WTC11 (cell line): ENCODE measurements around the gene WSCD1. TPM values are rescaled to one million over a fixed set of nuclear protein-coding genes. Genes with fewer than 3 reads are reported as not detected.

Experiments
- ATAC-seq: fragments of 200-7000 bp; cut with Tn5 transposase; 2 replicates; pipeline ENCODE4 v1.10.0; 2021; ENCODE audit warnings: mild to moderate bottlenecking, moderate library complexity
- CTCF ChIA-PET: fragments of 300-600 bp; sonication (Branson Sonifier 250); formaldehyde crosslinking; loops from one replicate; lab custom pipeline; 2021; ENCODE audit warnings: antibody characterized with exemption; lab: Charles Lee
- POLR2A ChIA-PET: fragments of 350-600 bp; sonication (Branson Sonifier 250); formaldehyde crosslinking; loops from one replicate; lab custom pipeline; 2021; ENCODE audit warnings: antibody characterized with exemption; lab: Charles Lee
- DNase-seq: peaks from one replicate; pipeline ENCODE4 v3.0.0; 2021; ENCODE audit warnings: low spot score
- H3K27ac Mint-ChIP-seq: 2 replicates; pipeline ENCODE4 v1.8.0; 2021; ENCODE audit warnings: mixed read lengths
- H3K27me3 Mint-ChIP-seq: 2 replicates; pipeline ENCODE4 v1.8.0; 2021; ENCODE audit warnings: low read depth, mild to moderate bottlenecking, moderate library complexity, mixed read lengths
- H3K36me3 Mint-ChIP-seq: 2 replicates; pipeline ENCODE4 v1.8.0; 2021; ENCODE audit warnings: mixed read lengths
- H3K4me1 Mint-ChIP-seq: 2 replicates; pipeline ENCODE4 v1.8.0; 2022; ENCODE audit warnings: mixed read lengths
- H3K4me3 Mint-ChIP-seq: 2 replicates; pipeline ENCODE4 v1.8.0; 2021; ENCODE audit warnings: mild to moderate bottlenecking, moderate library complexity, mixed read lengths
- H3K9me3 Mint-ChIP-seq: 2 replicates; pipeline ENCODE4 v1.8.0; 2021; ENCODE audit warnings: mixed read lengths
- ARID4B ChIP-seq: sonication (generic); formaldehyde crosslinking; IDR thresholded peaks from 2 replicates; pipeline ENCODE4 v1.8.0; 2023; ENCODE audit warnings: missing genetic modification reagents, mild to moderate bottlenecking, borderline replicate concordance
- ATF3 ChIP-seq: sonication (generic); formaldehyde crosslinking; conservative IDR thresholded peaks from 2 replicates; pipeline ENCODE4 v1.8.1; 2022; ENCODE audit warnings: mild to moderate bottlenecking, missing genetic modification reagents
- CDX4 ChIP-seq: fragments of 250-450 bp; sonication (Bioruptor Pico); IDR thresholded peaks from 2 replicates; pipeline ENCODE4 v1.9.0; 2021; ENCODE audit warnings: moderate library complexity, mild to moderate bottlenecking, inconsistent platforms, borderline replicate concordance
- CREB1 ChIP-seq: sonication (generic); formaldehyde crosslinking; IDR thresholded peaks from 2 replicates; pipeline ENCODE4 v1.8.0; 2023; ENCODE audit warnings: mild to moderate bottlenecking, missing genetic modification reagents
- E2F1 ChIP-seq: sonication (generic); formaldehyde crosslinking; IDR thresholded peaks from 2 replicates; pipeline ENCODE4 v1.8.0; 2022; ENCODE audit warnings: mild to moderate bottlenecking, missing genetic modification reagents
- E2F5 ChIP-seq: sonication (generic); formaldehyde crosslinking; IDR thresholded peaks from 2 replicates; pipeline ENCODE4 v1.8.1; 2022; ENCODE audit warnings: mild to moderate bottlenecking, moderate library complexity, missing genetic modification reagents
- ETV6 ChIP-seq: sonication (generic); formaldehyde crosslinking; IDR thresholded peaks from 2 replicates; pipeline ENCODE4 v1.8.1; 2022; ENCODE audit warnings: mild to moderate bottlenecking, missing genetic modification reagents
- FOXJ3 ChIP-seq: sonication (generic); formaldehyde crosslinking; IDR thresholded peaks from 2 replicates; pipeline ENCODE4 v1.9.0; 2021; ENCODE audit warnings: missing genetic modification reagents, mild to moderate bottlenecking, borderline replicate concordance
- STAT6 ChIP-seq: sonication (generic); formaldehyde crosslinking; conservative IDR thresholded peaks from 2 replicates; pipeline ENCODE4 v1.8.1; 2023; ENCODE audit warnings: mild to moderate bottlenecking, low read depth, missing genetic modification reagents, moderate library complexity
- TCF7 ChIP-seq: sonication (generic); formaldehyde crosslinking; IDR thresholded peaks from 2 replicates; pipeline ENCODE4 v1.8.0; 2022; ENCODE audit warnings: mild to moderate bottlenecking, low read depth, missing genetic modification reagents, moderate library complexity
- USF2 ChIP-seq: sonication (generic); formaldehyde crosslinking; IDR thresholded peaks from 2 replicates; pipeline ENCODE4 v1.8.1; 2023; ENCODE audit warnings: mild to moderate bottlenecking, missing genetic modification reagents, moderate library complexity
- ZBTB43 ChIP-seq: sonication (generic); formaldehyde crosslinking; IDR thresholded peaks from 2 replicates; pipeline ENCODE4 v1.8.1; 2023; ENCODE audit warnings: mild to moderate bottlenecking, missing genetic modification reagents
- ZNF138 ChIP-seq: sonication (generic); formaldehyde crosslinking; conservative IDR thresholded peaks from 2 replicates; pipeline ENCODE4 v1.8.1; 2022; ENCODE audit warnings: mild to moderate bottlenecking, moderate library complexity, missing genetic modification reagents
- total RNA-seq: library from RNA; stranded (reverse); gene quantifications from 3 replicates; pipeline ENCODE4 v1.2.3, GENCODE V29; 2021

Gene WSCD1
- total RNA-seq, 1 experiment from 2014 or later, result 57.5 TPM

- TF ChIP-seq E2F5 (CRISPR knock-in tag), result no peak
- no peak for TF ChIP-seq USF2 (CRISPR knock-in tag)
- no peak for TF ChIP-seq STAT6 (CRISPR knock-in tag)
Measured at GRCh38 chr17:6135236-6135635, 65.1 kb downstream of the WSCD1 start (continued).

- CTCF ChIA-PET, result interaction anchor here (0.6 kb wide), 1 partner anchor 144 kb away, joined by 3 read pairs; no protein-coding TSS in a partner anchor
- Mint-ChIP-seq H3K27ac (no peak overlapping the region), H3K27me3 (no peaks in the 10 kb centered on the region)
Measured at GRCh38 chr17:6135996-6136395, 65.8 kb downstream of the WSCD1 start.

GRCh38 chr17:6137716-6138502 lies 67.7 kb downstream of the WSCD1 start:
- H3K4me3 Mint-ChIP-seq, result no peak overlapping the region
- H3K27me3 Mint-ChIP-seq, result no peaks in the 10 kb centered on the region
- no peaks in the 10 kb centered on the region for H3K36me3 Mint-ChIP-seq
- ATAC-seq (no peak), DNase-seq (no peak)
- CTCF ChIA-PET, result interaction anchor here (1.6 kb wide), 1 partner anchor 344 kb away, joined by 4 read pairs; no protein-coding TSS in a partner anchor
- no peaks in the 10 kb centered on the region for H3K9me3 Mint-ChIP-seq
- H3K4me1 Mint-ChIP-seq, result peaks cover 47% of the 10 kb centered on the region
- POLR2A ChIA-PET, result interaction anchor here (0.7 kb wide), 1 partner anchor 33 kb away, joined by 5 read pairs; no protein-coding TSS in a partner anchor
- peak overlapping the region; percentile 69 for H3K27ac Mint-ChIP-seq
- TF ChIP-seq CDX4 (CRISPR knock-in tag) (no peak), FOXJ3 (CRISPR knock-in tag) (no peak), TCF7 (CRISPR knock-in tag) (no peak), ZBTB43 (CRISPR knock-in tag) (no peak), E2F1 (CRISPR knock-in tag) (no peak), ETV6 (no peak), CREB1 (CRISPR knock-in tag) (no peak), ARID4B (CRISPR knock-in tag) (no peak)

More at GRCh38 chr17:6135996-6136395, 65.8 kb downstream of the WSCD1 start:
- no peak for ATAC-seq
- Mint-ChIP-seq H3K36me3 (no peaks in the 10 kb centered on the region), H3K4me1 (peaks cover 37% of the 10 kb centered on the region), H3K9me3 (no peaks in the 10 kb centered on the region), H3K4me3 (no peak overlapping the region)
- no peak for DNase-seq
- TF ChIP-seq ZNF138 (CRISPR knock-in tag) (no peak), ATF3 (CRISPR knock-in tag) (no peak), E2F1 (CRISPR knock-in tag) (no peak)
- POLR2A ChIA-PET, result no interaction called here
